Hematopoietic multipotent progenitor cell treated with erythropoietin and hydrocortisone succinate and interleukin-3 and kit ligand, for 8 days (in vitro differentiated cells): ENCODE measurements around the gene PARD3B.

ENCODE experiments used
- DNase-seq: peaks from one replicate; pipeline ENCODE4 v3.0.0-alpha.2; 2015

The PARD3B gene, protein sequence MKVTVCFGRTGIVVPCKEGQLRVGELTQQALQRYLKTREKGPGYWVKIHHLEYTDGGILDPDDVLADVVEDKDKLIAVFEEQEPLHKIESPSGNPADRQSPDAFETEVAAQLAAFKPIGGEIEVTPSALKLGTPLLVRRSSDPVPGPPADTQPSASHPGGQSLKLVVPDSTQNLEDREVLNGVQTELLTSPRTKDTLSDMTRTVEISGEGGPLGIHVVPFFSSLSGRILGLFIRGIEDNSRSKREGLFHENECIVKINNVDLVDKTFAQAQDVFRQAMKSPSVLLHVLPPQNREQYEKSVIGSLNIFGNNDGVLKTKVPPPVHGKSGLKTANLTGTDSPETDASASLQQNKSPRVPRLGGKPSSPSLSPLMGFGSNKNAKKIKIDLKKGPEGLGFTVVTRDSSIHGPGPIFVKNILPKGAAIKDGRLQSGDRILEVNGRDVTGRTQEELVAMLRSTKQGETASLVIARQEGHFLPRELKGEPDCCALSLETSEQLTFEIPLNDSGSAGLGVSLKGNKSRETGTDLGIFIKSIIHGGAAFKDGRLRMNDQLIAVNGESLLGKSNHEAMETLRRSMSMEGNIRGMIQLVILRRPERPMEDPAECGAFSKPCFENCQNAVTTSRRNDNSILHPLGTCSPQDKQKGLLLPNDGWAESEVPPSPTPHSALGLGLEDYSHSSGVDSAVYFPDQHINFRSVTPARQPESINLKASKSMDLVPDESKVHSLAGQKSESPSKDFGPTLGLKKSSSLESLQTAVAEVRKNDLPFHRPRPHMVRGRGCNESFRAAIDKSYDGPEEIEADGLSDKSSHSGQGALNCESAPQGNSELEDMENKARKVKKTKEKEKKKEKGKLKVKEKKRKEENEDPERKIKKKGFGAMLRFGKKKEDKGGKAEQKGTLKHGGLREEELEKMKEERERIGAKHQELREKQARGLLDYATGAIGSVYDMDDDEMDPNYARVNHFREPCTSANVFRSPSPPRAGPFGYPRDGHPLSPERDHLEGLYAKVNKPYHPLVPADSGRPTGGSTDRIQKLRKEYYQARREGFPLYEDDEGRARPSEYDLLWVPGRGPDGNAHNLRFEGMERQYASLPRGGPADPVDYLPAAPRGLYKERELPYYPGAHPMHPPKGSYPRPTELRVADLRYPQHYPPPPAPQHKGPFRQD (N-terminal part only)

DNA sequence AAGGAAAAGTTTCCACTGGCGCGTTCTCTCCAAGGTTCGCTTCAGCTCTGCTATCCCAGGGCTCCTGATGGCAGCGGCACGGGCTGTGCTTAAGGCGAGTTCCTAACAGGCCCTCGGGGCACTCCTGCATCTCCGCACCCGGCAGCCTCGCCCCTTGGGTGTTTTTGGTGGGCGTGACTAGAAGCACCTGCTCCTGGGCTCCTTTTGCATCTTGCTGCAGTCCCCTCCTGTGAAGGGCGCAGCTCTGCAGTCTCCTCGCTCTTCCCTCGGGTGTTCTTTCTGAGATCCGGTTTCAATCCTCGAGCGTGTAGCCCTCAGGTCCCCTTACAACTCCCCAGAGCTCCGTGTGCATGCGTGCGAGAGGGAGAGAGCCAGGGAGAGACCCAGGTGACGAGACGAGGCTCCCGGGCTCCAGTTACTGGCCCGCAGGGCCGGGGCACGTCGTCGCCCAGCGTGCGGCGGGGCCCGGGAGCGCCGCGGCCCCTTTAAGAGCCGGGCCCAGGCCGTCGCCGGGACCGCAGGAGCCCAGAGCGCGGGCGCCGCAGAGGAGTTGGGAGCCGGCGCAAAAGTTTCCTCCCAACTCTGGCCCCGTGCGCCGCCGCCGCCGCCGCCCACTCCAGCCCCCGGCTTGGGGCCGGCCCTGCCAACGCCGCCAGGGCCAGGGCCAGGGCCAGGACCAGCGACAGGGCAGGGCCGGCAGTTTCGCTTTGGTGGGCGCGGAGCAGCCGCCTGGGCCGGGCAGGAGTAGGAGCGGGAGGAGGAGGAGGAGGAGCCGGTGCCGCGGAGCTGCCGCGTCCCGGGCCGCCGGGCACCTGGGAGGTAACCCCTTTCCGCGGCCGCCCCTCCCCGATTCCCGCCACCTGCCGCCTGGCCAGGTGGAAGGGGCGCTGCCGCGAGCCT, at the start of gene PARD3B:
PARD3B (plus strand) TSS at position 515 of the 900 bp plus-strand sequence. CDS start 525 bp downstream, outside the sequence.
- DNase-seq: peak; percentile 26

DNA sequence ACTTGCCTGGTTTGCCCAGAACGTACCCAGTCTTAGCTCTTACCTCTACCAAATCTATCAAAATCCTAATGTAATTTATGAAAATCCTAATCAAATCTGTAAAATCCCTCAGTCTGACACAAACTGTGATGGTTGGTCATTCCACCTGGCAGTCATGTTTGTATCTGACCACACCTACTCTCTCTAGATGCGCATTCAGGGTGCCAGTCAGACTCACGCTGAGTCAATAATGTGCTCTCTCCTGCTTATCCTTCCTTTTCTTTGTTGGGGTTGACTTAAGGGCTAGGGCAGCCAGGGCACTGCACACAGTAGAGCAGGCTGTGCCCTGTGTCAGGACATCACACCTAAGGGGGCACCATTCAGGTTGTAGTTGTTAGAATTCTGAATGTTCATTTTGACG, 48.5 kb upstream of the PARD3B start:
- DNase-seq: no peak

DNA sequence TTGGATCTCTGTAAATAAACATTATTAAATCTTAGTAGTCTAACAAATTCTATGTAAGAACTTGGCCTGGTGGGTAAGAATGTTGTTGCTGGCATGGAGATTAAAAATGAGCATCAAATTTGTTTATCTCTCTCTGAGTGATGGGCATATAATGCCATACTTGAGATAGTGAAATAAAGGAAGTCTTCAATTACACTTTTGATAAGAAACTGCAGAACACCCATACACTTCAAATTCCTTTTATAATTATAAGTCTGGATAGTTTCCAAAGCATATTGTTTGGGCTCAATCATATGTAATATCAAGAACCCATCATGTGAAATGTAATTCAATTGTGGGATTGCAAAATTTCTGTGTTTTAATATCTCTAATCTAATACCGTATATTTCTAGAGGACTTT, 47.4 kb upstream of the PARD3B start:
- DNase-seq: no peak

DNA sequence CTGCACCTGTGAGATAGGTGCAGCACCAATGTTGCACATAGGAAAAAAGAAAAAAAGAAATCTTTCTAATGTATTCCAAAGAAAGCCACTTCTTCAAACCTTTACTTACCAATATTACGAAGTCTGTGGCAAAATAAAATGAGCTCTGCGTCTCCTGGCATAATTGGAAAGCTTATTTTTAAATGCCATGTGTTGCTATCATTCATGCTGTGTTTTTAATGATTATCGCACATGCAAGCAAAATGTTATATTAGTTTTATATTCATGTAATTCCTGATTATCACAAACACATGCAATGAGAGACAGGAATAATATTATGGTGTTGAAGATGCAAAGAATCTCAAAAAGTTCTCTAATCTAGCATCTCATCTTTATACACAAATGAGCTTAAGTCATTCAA, 47.0 kb upstream of the PARD3B start:
- DNase-seq: no peak

DNA sequence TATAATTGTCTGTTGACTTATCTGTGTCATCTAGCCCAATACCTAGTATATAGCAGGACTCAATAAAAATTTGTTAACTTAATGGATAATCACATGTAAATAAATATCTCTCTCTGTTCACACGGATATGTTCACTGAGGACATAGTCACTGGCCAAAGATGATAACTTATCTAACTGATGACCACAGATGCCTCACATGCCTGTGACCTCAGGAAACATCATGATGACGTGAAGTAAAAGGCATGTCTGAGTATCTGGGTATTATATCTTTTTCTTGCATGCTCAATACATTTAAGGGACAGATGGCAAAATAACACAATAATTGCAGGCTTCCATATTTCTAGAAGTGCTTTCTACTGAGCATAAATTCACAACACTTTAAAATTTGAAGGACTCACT, 41.4 kb upstream of the PARD3B start:
- no peak for DNase-seq

DNA sequence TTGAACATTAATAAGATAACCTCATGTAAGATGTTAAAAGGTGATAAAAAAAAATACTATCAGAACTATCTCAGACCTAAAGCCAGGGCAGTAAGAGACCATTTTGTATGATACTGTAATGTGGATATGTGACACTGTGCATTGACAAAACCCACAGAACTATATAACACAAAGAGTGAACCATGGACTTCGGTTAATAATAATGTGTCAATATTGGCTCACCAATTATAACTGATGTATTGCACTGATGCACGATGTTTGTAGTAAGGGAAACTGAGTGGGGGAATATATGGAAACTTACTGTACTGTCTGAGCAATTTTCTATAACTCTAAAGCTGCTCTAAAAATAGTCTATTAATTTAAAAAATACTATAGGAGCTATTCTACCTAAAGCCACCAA, 40.7 kb upstream of the PARD3B start:
- DNase-seq: no peak

DNA sequence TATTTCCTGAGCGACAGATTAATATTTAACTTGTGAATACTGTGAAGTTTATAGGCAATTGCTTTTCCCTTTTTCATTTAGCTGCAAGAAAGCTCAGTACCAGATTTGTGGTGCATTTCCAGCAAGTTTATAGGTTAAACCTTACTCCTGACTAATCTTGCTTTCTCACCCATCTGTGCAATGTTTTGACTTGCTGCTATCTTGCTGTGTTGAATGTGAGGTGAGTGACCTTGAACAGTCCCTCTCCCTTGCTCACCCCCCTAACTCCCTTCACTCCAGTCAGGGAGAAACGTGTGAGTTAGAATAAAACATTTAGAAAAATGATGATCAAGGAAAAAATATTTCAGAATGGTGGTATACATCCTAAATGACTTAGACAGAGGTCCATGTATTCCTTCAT, 39.8 kb upstream of the PARD3B start:
- no peak for DNase-seq

DNA sequence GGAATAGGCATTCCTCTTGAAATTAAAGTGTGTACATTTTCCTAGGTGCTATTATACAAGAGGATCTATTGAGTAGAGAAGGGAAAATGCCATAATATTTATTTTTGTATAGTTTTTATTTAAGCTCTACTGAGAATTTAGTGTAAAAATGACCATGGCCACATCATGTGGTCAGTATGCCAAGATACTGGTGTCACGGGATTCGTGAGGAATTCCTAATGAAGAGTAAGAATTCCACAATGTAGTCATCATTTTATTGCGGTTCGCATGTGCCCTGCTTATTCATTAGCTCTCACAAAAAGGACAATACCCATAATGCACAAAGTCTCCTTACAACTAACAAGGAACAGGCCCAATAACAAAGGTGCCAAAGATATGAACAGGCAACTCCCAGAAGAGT, 39.3 kb upstream of the PARD3B start:
- DNase-seq: no peak

DNA sequence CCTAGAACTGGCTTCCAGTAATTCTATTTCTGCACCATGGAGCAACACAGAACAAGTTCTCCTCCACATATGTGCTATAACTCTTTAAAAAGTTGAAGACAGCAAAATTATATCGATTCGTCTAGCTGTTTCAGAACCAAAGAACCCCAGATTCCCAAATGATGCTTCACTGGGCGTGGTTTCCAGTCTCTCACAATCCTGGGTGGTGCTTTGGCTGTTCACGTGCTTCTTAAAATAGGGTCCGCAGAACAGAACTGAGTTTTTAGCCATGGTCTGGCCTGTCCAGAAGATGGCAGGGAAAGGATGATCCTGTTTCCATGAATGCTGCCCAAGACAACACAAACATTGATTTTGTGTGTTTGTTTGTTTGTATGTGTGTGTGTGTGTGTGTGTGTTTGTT, 37.6 kb upstream of the PARD3B start:
- no peak for DNase-seq

DNA sequence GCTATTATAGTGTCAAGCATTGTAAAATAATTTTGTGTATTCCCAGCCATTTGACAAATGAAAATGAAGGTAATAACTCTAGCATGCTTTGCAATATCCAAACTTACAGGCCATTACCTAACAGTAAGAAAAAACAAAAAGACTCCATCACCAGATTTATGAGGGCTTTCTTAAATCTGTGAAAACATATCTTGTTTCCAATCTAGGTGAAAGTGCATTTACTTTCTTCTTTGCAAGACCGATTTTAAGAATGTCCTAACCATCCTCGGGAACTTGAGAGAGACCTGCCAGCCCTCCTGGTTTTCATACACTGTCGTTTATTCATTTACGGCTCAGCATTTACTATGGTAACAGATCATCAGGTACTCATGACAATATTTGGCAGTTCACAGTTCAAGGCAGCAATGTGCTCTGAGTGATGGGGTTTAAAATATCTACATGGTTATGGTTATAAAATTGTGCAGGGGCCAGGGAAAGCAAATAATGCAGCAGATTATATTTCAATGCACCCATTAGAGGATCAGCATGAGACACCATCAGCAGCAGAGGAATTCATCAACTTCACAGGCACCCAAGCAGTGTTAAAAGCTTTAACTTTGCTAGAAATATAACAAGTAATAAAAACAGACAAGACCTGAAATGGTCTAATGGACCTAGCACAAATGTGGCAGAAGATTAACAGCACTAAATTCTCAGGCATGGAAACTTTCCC, 34.4 kb upstream of the PARD3B start:
- DNase-seq: no peak

DNA sequence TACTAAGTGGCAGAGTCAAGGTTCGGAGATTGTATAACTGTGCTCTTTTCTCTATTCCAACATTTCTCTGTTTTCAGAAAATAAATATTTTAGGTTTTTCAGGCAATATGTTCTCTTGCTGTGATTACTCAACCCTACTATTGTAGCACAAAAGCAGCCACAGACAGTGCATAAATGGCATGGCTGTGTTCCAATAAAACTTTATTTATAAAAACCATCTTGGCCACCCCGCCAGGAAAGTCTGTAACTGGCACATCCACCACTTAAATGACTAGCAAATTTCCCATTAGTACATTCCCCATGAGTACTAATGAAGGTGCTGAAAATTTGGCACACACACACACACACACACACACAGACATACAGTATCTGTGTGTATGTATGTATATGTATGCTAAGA, 30.8 kb upstream of the PARD3B start:
- no peak for DNase-seq

DNA sequence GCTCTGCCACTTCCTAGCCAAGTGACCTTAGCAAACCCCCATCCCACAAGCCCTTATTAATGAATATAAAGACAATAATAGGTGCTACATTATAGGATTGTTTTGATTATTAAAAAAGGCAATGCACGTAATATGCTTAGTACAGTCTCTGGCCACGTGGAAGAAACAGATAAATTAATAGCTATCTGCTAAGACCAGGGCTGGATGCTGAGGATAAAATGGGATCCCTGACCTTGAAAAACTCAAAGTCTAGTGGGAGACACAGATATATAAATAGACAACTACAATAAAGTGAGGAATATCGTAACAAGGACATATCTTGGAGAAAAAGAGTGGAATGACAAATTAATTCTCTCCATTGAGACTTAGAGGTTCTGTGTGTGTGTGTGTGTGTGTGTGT, 29.9 kb upstream of the PARD3B start:
- DNase-seq: no peak

DNA sequence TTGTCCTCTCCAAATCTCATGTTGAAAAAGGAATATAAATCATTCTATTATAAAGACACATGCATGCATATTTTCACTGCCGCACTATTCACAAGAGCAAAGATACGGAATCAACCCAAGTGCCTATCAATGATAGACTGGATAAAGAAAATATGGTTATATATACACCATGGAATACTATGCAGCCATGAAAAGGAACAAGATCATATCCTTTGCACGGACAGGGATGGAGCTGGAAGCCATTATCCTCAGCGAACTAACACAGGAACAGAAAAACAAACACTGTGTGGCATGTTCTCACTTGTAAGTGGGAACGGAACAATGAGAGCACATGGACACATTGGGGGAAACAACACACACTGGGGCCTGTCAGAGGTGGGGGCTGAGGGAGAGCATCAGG, 28.1 kb upstream of the PARD3B start:
- DNase-seq: no peak

DNA sequence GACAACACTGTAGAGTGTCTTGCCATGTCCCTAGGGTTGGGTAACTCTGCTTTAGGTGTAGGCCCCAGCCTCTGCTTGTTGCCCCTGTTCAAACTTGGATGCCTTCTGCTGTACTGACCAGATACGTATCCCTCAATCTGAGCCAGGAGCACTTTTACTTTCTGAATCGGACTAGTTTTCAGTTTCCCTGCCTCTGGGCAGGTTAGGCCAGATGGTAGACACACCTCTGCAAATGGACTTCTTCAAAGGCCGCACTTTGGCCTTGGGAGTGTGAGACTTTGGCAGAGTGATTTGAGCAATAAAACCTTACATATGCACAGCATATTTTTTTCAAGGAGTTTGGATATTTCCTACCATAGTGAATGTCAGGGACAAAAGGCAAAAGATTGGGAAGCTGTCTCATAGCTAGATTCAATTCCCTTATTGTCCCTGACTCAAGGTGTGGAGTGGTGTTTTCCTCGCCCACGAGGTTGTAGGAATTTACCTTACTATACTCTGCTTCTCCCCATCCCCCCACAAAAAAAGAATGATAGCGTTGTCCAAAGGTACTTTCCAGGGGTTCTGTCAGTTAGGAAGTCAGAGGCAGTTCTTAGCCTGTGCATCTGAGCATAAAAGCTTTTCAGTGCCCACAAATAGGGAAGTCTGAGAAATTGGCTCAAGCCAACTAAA, 15.3 kb upstream of the PARD3B start:
- no peak for DNase-seq

DNA sequence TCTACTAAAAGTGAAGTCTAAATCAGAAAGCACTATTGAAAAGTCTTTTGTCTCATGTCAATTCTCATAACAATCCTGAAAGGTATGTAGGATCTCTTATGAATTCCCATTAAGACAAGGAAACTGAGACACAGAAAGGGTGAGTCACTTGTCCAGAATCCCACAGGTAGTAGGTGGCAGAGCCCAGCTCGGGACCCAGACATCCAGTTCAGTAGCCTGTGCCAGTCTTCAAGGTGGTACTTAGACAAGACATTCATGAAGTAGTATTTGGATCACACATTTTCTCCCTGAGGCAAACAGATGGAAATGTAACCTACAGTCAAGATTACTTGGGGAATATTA, 14.8 kb upstream of the PARD3B start:
- no peak for DNase-seq

DNA sequence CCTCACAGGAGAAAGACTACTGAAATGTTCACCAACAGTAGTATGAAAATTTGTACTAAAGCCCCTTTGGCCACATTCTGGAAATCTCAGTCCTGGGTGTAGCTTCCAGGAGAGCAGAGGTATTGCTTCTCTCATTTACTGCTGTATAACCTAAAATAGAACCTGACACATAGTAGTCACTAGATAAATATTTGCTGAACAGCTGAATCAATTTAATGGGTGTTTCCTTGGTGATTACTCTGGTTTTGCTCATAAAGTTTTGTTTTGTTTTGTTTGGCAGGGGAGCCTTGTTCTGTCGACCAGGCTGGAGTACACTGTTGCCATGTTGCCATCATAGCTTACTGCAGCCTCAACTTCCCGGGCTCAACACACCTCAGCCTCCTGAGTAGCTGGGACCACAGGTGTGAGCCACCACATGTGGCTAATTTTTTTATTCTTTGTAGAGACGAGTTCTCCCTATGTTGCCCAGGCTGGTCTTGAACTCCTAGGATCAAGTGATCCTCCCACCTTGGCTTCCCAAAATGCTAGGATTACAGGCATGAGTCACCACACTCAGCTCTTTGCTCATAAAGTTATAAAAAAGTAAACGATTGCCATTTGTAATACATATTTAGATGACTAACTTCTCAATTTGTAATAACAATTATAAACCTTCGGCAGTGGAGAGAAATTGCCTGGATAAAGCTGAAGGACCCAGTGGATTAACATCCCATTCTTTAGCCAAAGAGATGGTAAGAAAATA, 11.5 kb upstream of the PARD3B start:
- no peak for DNase-seq

DNA sequence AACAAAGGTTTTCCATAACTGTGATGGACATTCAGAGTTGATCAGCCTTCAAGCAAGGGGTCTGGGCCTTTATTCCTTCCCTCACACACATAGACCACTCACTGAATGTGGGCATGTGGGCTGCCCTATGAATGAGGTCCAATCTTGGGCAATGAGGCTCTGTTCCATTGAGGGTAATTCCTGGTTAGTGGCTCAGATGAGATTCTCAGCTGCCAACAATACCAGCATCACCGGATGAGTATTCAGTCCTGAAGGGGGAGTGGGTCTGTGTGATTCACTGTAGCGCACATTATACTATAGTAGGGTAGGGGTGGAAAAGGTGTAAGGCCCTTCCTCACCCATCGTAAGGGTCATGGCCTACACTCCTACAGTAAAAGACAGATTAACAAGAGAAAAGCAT, 9.9 kb upstream of the PARD3B start:
- DNase-seq: no peak

DNA sequence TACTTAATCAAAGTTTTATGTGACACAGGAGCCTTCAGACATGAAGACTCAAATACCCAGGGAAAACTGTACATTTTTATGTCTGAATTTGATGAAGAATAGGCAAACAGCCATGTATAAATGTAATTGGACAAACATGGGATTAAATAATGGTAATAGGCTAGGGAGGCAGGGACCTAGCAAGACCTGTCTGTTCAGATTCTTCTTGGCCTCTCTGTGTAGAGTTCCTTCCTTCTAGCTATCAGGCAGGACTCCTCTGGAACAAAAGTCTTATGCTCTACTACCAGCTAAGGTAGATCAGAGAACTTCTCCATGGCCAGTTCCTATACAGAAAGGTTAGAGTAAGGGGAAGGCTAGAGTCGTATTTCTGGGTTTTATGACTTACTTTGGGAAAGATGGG, 9.5 kb upstream of the PARD3B start:
- DNase-seq: no peak

DNA sequence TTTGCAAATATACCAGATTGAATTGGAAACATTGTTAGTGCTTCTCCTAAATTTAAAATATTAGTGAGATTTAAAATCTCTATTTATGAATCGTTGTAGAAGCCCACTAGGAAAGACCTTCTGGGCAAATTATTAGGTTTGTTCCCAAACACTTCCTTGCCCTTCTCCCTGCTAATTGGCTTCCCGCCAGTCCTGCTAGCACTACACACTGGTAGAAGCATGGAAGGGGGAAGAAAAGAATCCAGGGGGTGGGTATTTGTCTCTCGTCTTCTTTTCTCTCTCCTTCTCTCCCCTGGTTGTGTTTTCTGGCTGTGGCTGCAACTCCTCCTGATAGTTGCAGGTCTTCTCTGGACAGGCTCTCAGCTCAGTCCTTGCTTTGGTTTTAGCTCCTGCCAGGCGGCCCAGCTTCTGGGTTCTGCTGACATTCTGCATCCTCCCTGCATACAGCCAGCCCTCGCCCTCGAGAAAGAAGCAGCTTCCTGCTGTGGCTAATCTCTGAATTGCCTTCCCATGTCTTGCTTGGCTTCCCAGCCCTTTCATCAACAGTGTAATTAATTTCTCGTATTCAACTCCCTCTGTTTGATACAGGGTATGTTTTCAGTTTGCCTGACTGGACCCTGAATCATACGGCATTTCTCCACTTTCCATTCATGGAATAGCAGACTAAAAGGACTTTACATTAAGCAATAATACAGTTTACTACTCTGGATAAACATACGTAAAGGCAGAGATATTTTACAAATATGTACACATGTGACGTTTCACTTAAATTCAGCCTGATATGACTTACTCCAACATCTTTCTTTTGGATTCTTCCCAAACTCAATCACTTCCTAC, 6.9 kb upstream of the PARD3B start:
- DNase-seq: no peak

DNA sequence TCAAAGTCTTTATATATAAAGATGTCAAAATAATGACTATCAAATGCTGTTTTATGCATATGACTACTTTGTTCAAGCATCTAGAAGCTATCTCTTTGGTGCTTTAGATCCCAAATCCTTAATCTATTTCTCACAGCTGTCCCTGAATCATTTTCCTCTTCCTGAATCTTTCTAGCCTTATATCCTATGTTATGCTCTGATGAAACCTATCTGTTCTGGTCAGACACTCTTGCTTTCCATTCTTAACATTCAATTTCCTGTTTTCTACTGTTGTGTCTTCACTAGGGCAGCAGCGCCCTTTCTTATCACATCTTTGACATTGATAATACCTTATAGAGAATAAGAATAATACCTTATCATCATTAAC, 6.3 kb upstream of the PARD3B start:
- no peak for DNase-seq
